ENCODE data around the gene DGKG. TPM values are rescaled to one million over a fixed set of nuclear protein-coding genes. Genes with fewer than 3 reads are reported as not detected.

The DGKG gene
- total and polyA plus RNA-seq, 4 donors, result 0.84 to 7.8 (median 1.7) TPM

GRCh38 chr3:186322761-186323160 lies 39.3 kb downstream of the DGKG start:
- Histone ChIP-seq H3K9me3 (ENCODE audit: control insufficient read depth in 4 of 4, low read length in 3 of 4) (no peaks in the 10 kb centered on the region), H3K4me3 (ENCODE audit: low read depth in 1 of 3, low read length in 3 of 3) (no peak overlapping the region), H3K9ac (ENCODE audit: low read depth in 1 of 2, low read length in 2 of 2) (no peak overlapping the region), H3K36me3 (ENCODE audit: control insufficient read depth in 4 of 4, insufficient read depth in 3 of 4, low read depth in 1 of 4, low read length in 3 of 4) (no peaks in the 10 kb centered on the region), H3K27ac (ENCODE audit: low read depth in 1 of 2, low read length in 2 of 2) (no peak overlapping the region), H3K4me1 (ENCODE audit: control insufficient read depth in 4 of 4, insufficient read depth in 4 of 4, low read length in 3 of 4) (no peaks in the 10 kb centered on the region), H3K27me3 (ENCODE audit: control insufficient read depth in 4 of 4, insufficient read depth in 4 of 4, low read length in 3 of 4) (no peaks in the 10 kb centered on the region)
- no peak for DNase-seq (ENCODE audit: low spot score)
- TF ChIP-seq SP1 (IDR thresholded peaks at IDR 0.05) (no peak), TAF1 (conservative IDR thresholded peaks at IDR 0.05) (no peak), MAX (IDR thresholded peaks at IDR 0.05) (no peak), EGR1 (IDR thresholded peaks at IDR 0.05; ENCODE audit: low read depth in 2 of 2) (no peak), FOXA1 (IDR thresholded peaks at IDR 0.05) (no peak), YY1 (IDR thresholded peaks at IDR 0.05) (no peak), NR2F2 (IDR thresholded peaks at IDR 0.05) (no peak), HNF4A (conservative IDR thresholded peaks at IDR 0.05) (no peak), FOXA2 (IDR thresholded peaks at IDR 0.05) (no peak), REST (IDR thresholded peaks at IDR 0.05) (no peak), HNF4G (IDR thresholded peaks at IDR 0.05) (no peak), ATF3 (IDR thresholded peaks at IDR 0.05) (no peak), ZBTB33 (IDR thresholded peaks at IDR 0.05) (no peak), GABPA (IDR thresholded peaks at IDR 0.05 in 1 of 2, conservative IDR thresholded peaks at IDR 0.05 in 1 of 2) (no peak), CTCF (IDR thresholded peaks at IDR 0.05; ENCODE audit: low read depth, low read length, missing input control) (no peak), RXRA (IDR thresholded peaks at IDR 0.05) (no peak), RAD21 (IDR thresholded peaks at IDR 0.05) (no peak), JUND (IDR thresholded peaks at IDR 0.05) (no peak)
- 68% methylated on average over 5 of the region's 5 CpGs for WGBS

Data from liver (tissue), 9 donors.